Testis (tissue), 3 donors: Measurements from ENCODE around the gene TDRD3. TPM values are rescaled to one million over a fixed set of nuclear protein-coding genes. Genes with fewer than 3 reads are reported as not detected.

Experiments
- DNase-seq: peaks from one replicate; pipeline ENCODE4 v3.0.0-alpha.2; 2019
- H3K27ac ChIP-seq, 2 donors: fragments of 200-600 bp; sonication (generic); one replicate each; pipeline ENCODE4 v1.5.1; 2019
- H3K27me3 ChIP-seq: fragments of 200-600 bp; sonication (generic); one replicate; pipeline ENCODE4 v1.5.1; 2019
- H3K36me3 ChIP-seq: fragments of 200-600 bp; sonication (generic); one replicate; pipeline ENCODE4 v1.5.1; 2017; ENCODE audit warnings: low read depth; ENCODE audit errors: missing control alignments
- H3K4me1 ChIP-seq: fragments of 200-600 bp; sonication (generic); one replicate; pipeline ENCODE4 v1.5.1; 2019
- H3K4me3 ChIP-seq, 2 donors: fragments of 200-600 bp; sonication (generic); one replicate each; pipeline ENCODE4 v1.5.1; 2017 to 2019
- H3K9me3 ChIP-seq: fragments of 200-600 bp; sonication (generic); one replicate; pipeline ENCODE4 v1.5.1; 2017
- CTCF ChIP-seq, 3 experiments: fragments of 450-650 bp in 2 of 3; fragments of 200-600 bp in 1 of 3; sonication (generic) in 1 of 3; IDR thresholded peaks; one replicate each; pipeline ENCODE4 v1.5.1; 2016 to 2019; ENCODE audit warnings: antibody characterized with exemption in 3 of 3, mild to moderate bottlenecking in 2 of 3, moderate library complexity in 1 of 3
- POLR2A ChIP-seq: fragments of 450-650 bp; IDR thresholded peaks from one replicate; pipeline ENCODE4 v1.6.1; 2017; ENCODE audit warnings: antibody characterized with exemption, mild to moderate bottlenecking, moderate library complexity
- WGBS, 2 donors: methylation state at CpG; one replicate each; pipeline ENCODE4 v1.1.5; 2018; 5-methylcytosine and 5-hydroxymethylcytosine counted together
- intact Hi-C: fragments of 100-400 bp; cut with DNase I; formaldehyde crosslinking; loops from one replicate; pipeline ENCODE4 v1.15.1; 2023; ENCODE audit warnings: low total_unique reads
- polyA plus RNA-seq: library from polyadenylated mRNA; stranded (reverse); fragments of 350-450 nt; fragmentation: Illumina TruSeq; extraction: RNeasy Lipid Tissue Mini Kit (QIAGEN cat#74804); gene quantifications from one replicate; pipeline ENCODE4 v1.2.3, GENCODE V29; 2014; ENCODE audit warnings: low read depth, low replicate concordance; ENCODE audit not compliant: insufficient read depth
- total RNA-seq, 2 donors: library from RNA; depleted of rRNA; stranded (reverse); fragments of >200 nt; gene quantifications; one replicate each; pipeline ENCODE4 v1.2.3, GENCODE V29; 2016

The TDRD3 gene
- total and polyA plus RNA-seq, 3 donors from 2014 or later = 21.8 to 30.4 (median 28.8) TPM

GRCh38 chr13:60454425-60454824 lies 57.4 kb downstream of the TDRD3 start:
- H3K4me3 ChIP-seq = no peak overlapping the region
- DNase-seq = no peak
- intact Hi-C loops = no loop called here
- H3K4me1 ChIP-seq = no peaks in the 10 kb centered on the region
- H3K27me3 ChIP-seq = no peaks in the 10 kb centered on the region
- TF ChIP-seq CTCF (IDR thresholded peaks at IDR 0.05) (no peak), POLR2A (no peak)
- H3K9me3 ChIP-seq = no peaks in the 10 kb centered on the region
- no peak overlapping the region for H3K27ac ChIP-seq
- 97 to 100% methylated on average over 1 of the region's 1 CpG for WGBS, 2 donors
- no peaks in the 10 kb centered on the region for H3K36me3 ChIP-seq

DNA sequence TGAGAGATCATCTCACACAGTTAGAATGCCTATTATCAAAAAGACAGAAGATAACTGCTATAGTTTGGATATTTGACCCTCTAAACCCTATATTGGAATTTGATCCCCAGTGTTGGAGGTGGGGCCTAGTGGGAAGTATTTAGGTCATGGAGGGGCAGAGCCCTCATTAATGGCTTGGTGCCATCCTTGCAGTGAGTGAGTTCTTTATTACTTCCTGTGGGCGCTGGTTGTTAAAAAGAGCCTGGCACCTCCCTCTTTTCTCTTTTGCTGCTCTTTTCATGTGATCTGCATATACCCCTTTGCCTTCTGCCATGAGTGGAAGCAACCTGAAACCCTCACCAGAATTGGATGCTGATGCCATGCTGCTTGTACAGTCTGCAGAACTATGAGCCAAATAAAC lies 66.8 kb downstream of the TDRD3 start:
- DNase-seq = no peak
- TF ChIP-seq POLR2A (no peak), CTCF (IDR thresholded peaks at IDR 0.05) (no peak)
- Histone ChIP-seq H3K27me3 (no peaks in the 10 kb centered on the region), H3K27ac (no peak overlapping the region), H3K36me3 (no peaks in the 10 kb centered on the region), H3K9me3 (no peaks in the 10 kb centered on the region), H3K4me1 (no peaks in the 10 kb centered on the region), H3K4me3 (no peak overlapping the region)
- 88 to 93% methylated on average over 1 of the region's 1 CpG for WGBS, 2 donors
- intact Hi-C loops = no loop called here

- intact Hi-C loops = no loop called here
- Histone ChIP-seq H3K4me3 (no peak overlapping the region), H3K27ac (no peak overlapping the region), H3K36me3 (no peaks in the 10 kb centered on the region), H3K9me3 (no peaks in the 10 kb centered on the region), H3K27me3 (no peaks in the 10 kb centered on the region), H3K4me1 (no peaks in the 10 kb centered on the region)
- TF ChIP-seq CTCF (IDR thresholded peaks at IDR 0.05) = no peak
- TF ChIP-seq POLR2A = no peak
- 63 to 79% methylated on average over 3 of the region's 3 CpGs for WGBS, 2 donors
- DNase-seq = no peak
Observed at GRCh38 chr13:60467098-60467497, 70.1 kb downstream of the TDRD3 start.

- intact Hi-C loops = no loop called here
- H3K4me1 ChIP-seq = no peaks in the 10 kb centered on the region
- no peaks in the 10 kb centered on the region for H3K27me3 ChIP-seq
- no peak for TF ChIP-seq POLR2A
- TF ChIP-seq CTCF (IDR thresholded peaks at IDR 0.05) = no peak
- H3K27ac ChIP-seq = no peak overlapping the region
- DNase-seq = no peak
- no peaks in the 10 kb centered on the region for H3K36me3 ChIP-seq
- H3K4me3 ChIP-seq = no peak overlapping the region
- no peaks in the 10 kb centered on the region for H3K9me3 ChIP-seq
Observed at GRCh38 chr13:60479273-60479672, 82.3 kb downstream of the TDRD3 start.

GRCh38 chr13:60482012-60482411 lies 85.0 kb downstream of the TDRD3 start:
- intact Hi-C loops = no loop called here
- Histone ChIP-seq H3K9me3 (no peaks in the 10 kb centered on the region), H3K27ac (no peak overlapping the region), H3K36me3 (no peaks in the 10 kb centered on the region), H3K27me3 (no peaks in the 10 kb centered on the region), H3K4me3 (no peak overlapping the region), H3K4me1 (no peaks in the 10 kb centered on the region)
- no peak for DNase-seq
- TF ChIP-seq POLR2A = no peak
- TF ChIP-seq CTCF (IDR thresholded peaks at IDR 0.05) = no peak
